Measurements from ENCODE around the gene RNF182. TPM values are rescaled to one million over a fixed set of nuclear protein-coding genes. Genes with fewer than 3 reads are reported as not detected.

Gene RNF182
- total and polyA plus RNA-seq, 9 of the 15 experiments (the other 6 are each of a cell fraction or from before 2014, with no cell fraction given) = 12.8 to 22.8 (median 17.5) TPM

- TF ChIP-seq MAFF (IDR thresholded peaks at IDR 0.05; ENCODE audit: low read length) = peak; percentile 73
- TF ChIP-seq KDM2B (CRISPR knock-in tag; IDR thresholded peaks at IDR 0.05) = no peak
- peak; percentile 34 for TF ChIP-seq BRD9 (IDR thresholded peaks at IDR 0.05; ENCODE audit: low read depth, partially characterized antibody)
- no peak for TF ChIP-seq TSHZ1 (CRISPR knock-in tag; IDR thresholded peaks at IDR 0.05)
- no peak for TF ChIP-seq UBTF (IDR thresholded peaks at IDR 0.05; ENCODE audit: borderline replicate concordance in 1 of 2, low read depth in 2 of 2, low read length in 2 of 2)
- no peak for TF ChIP-seq ZMIZ1 (IDR thresholded peaks at IDR 0.05; ENCODE audit: low read depth in 2 of 2, low read length in 2 of 2)
- no peak for TF ChIP-seq ZNF146 (CRISPR knock-in tag; IDR thresholded peaks at IDR 0.05; ENCODE audit: unreplicated experiment)
- TF ChIP-seq DLX4 (CRISPR knock-in tag; IDR thresholded peaks at IDR 0.05) = no peak
- TF ChIP-seq NFYB (IDR thresholded peaks at IDR 0.05; ENCODE audit: extremely low read depth, insufficient read length) = no peak
- TF ChIP-seq MYC (IDR thresholded peaks at IDR 0.05; ENCODE audit: low read depth, low read length) = no peak
- no peak for TF ChIP-seq MYC (CRISPR knock-in tag; IDR thresholded peaks at IDR 0.05; ENCODE audit: borderline replicate concordance, low read depth)
- TF ChIP-seq ARID1B (IDR thresholded peaks at IDR 0.05) = 0 out of 2 replicates have a peak, but pooled peaks have one; percentile 25
- peak; percentile 30 to 37; a peak in 1 of 4 replicates for TF ChIP-seq FOXK2 (conservative IDR thresholded peaks at IDR 0.05 in 1 of 2, IDR thresholded peaks at IDR 0.05 in 1 of 2; ENCODE audit: low read depth in 2 of 2)
- no peak for TF ChIP-seq BDP1 (IDR thresholded peaks at IDR 0.05; ENCODE audit: insufficient read depth, insufficient read length)
- no peak for TF ChIP-seq THAP7 (CRISPR knock-in tag; IDR thresholded peaks at IDR 0.05)
- TF ChIP-seq ZNF384 (IDR thresholded peaks at IDR 0.05; ENCODE audit: low read depth, low read length) = no peak
- TF ChIP-seq FOXA3 (CRISPR knock-in tag; conservative IDR thresholded peaks at IDR 0.05 in 1 of 2, IDR thresholded peaks at IDR 0.05 in 1 of 2) = no peak
- TF ChIP-seq DMBX1 (CRISPR knock-in tag; IDR thresholded peaks at IDR 0.05; ENCODE audit: borderline replicate concordance) = no peak
These were observed 2.5 kb downstream of the RNF182 start (continued) for GRCh38 chr6:13927203-13927602.
